ENCODE data around the gene CAMK1D.

- TF ChIP-seq CTCF (conservative IDR thresholded peaks at IDR 0.05; ENCODE audit: low read length): no peak
- TF ChIP-seq EZH2phosphoT487 (IDR thresholded peaks at IDR 0.05; ENCODE audit: borderline replicate concordance, low read depth, low read length): no peak
Measured at GRCh38 chr10:12631216-12631615, 281.9 kb downstream of the CAMK1D start.

Data from OCI-LY7 (cell line).